Activated naive CD4-positive, alpha-beta T cell treated with anti-CD3 and anti-CD28 coated beads, Interleukin-2, amount 10 ng/mL, durations not matched to agents 7 days and 5 days (primary cell): ENCODE measurements around the gene NPTXR.
A peak's percentile ranks its signal among the peaks of the same experiment; 100 is the strongest.

Experiments
- CTCF ChIA-PET: fragments of 350-600 bp; sonication (Branson Sonifier 250); formaldehyde crosslinking; loops from one replicate; lab custom pipeline; 2021; ENCODE audit warnings: antibody characterized with exemption; lab: Charles Lee
- DNase-seq: peaks from one replicate; pipeline ENCODE4 v3.0.0-alpha.2; 2020
- H3K27ac Mint-ChIP-seq: one replicate; pipeline ENCODE4 v1.8.0; 2021; ENCODE audit warnings: mild to moderate bottlenecking, moderate library complexity, mixed read lengths
- H3K27me3 Mint-ChIP-seq: one replicate; pipeline ENCODE4 v1.8.0; 2021; ENCODE audit warnings: mild to moderate bottlenecking, mixed read lengths
- H3K36me3 Mint-ChIP-seq: one replicate; pipeline ENCODE4 v1.8.0; 2021; ENCODE audit warnings: mixed read lengths
- H3K4me1 Mint-ChIP-seq: one replicate; pipeline ENCODE4 v1.8.0; 2021; ENCODE audit warnings: mixed read lengths
- H3K4me3 Mint-ChIP-seq: one replicate; pipeline ENCODE4 v1.8.0; 2021; ENCODE audit warnings: mild to moderate bottlenecking, moderate library complexity, mixed read lengths
- H3K9me3 Mint-ChIP-seq: one replicate; pipeline ENCODE4 v1.8.0; 2021; ENCODE audit warnings: mixed read lengths

NPTXR gene

DNA sequence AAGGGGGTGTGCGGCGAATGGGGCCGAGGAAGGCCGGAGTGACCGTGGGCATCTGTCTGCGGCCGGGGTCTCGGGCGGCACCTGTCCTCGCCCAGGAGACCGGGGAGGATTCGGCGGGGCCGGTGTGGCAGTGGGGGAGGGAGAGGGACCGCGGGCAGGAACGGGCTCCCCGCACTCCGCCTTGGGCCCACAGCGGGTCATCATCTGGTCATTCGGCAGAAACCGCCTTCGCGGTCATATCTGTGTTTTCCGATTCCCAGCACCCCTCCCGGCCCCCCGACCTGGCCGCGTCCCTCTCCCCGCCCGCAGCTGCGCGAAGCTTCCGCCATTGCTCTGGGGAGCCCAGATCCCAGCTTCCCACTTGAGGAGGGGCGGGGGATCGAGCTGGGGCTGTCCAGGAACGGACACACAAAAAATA is 29.0 kb upstream of the NPTXR start:
- Mint-ChIP-seq H3K4me3 (peak overlapping the region; percentile 93), H3K36me3 (peaks cover 17% of the 10 kb centered on the region), H3K4me1 (peaks cover 53% of the 10 kb centered on the region), H3K9me3 (no peaks in the 10 kb centered on the region), H3K27ac (peak overlapping the region; percentile 83), H3K27me3 (peaks cover 36% of the 10 kb centered on the region)
- DNase-seq, result peak; percentile 39
- CTCF ChIA-PET, result interaction anchor here (1.5 to 1.8 kb wide), 2 partner anchors 80 to 128 kb away, joined by 3 to 4 read pairs; no protein-coding TSS in a partner anchor

- CTCF ChIA-PET, result interaction anchor here (1.0 to 3.6 kb wide), 6 partner anchors 80 to 271 kb away, joined by 3 to 81 read pairs (median 3); no protein-coding TSS in a partner anchor
- peak; percentile 94 for DNase-seq
- Mint-ChIP-seq H3K4me1 (peaks cover 53% of the 10 kb centered on the region), H3K27me3 (peaks cover 34% of the 10 kb centered on the region), H3K27ac (peak within 1 kb of the TSS; percentile 88), H3K36me3 (peaks cover 17% of the 10 kb centered on the region), H3K4me3 (peak within 1 kb of the TSS; percentile 93), H3K9me3 (no peaks in the 10 kb centered on the region)
These were observed 28.5 kb upstream of the NPTXR start, which contains the start of gene CBX6 for GRCh38 chr22:38872172-38872830. CBX6 (minus strand) TSS chr22:38872216; CDS start chr22:38872190, 26 bp downstream.

DNA sequence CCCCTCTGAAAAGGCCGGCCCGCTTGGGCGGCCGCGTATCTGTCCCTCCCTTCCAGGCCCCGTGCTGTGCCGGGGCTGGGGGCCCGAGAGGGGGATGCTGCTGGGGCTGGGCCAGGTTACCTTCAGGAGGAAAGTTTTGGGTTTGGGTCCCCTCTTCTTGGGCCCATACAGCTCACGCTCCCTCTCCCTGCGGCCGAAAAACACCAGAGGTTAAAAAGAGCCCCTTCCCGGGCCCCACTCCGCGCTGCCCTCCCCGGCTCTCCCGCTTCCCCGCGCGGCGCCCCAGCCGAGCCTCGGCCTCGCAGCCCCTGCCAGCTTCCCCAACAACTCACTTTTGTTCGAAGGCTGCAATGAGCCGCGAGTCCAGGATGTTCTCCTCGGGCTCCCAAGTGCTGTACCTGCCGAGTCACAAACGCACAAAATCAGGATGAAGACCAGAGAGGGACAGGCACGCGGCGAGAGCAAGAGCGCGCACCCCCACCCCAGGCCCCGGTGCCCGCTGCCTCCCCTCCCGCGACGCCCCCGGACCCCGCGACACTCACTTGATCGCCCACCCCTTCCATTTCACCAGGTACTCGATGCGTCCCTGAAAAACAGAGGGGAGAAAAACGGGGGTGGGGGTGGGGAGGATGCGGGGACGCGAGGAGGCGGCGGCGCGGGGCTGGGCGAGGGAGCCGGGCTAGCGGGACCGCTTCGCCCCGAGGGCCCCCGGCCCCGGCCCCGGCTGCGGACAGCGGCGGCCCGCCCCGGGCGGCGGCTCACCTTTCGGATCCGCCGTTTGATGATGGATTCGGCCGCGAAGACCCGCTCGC is 27.7 kb upstream of the NPTXR start:
- peak overlapping the region; percentile 88 for H3K27ac Mint-ChIP-seq
- H3K27me3 Mint-ChIP-seq, result peaks cover 34% of the 10 kb centered on the region
- DNase-seq, result peak; percentile 54
- CTCF ChIA-PET, result interaction anchor here (0.8 to 4.7 kb wide), 16 partner anchors 12 to 382 kb away, joined by 3 to 81 read pairs (median 4); no protein-coding TSS in a partner anchor
- H3K9me3 Mint-ChIP-seq, result no peaks in the 10 kb centered on the region
- H3K4me3 Mint-ChIP-seq, result peak overlapping the region; percentile 93
- peaks cover 17% of the 10 kb centered on the region for H3K36me3 Mint-ChIP-seq
- peaks cover 53% of the 10 kb centered on the region for H3K4me1 Mint-ChIP-seq

DNA sequence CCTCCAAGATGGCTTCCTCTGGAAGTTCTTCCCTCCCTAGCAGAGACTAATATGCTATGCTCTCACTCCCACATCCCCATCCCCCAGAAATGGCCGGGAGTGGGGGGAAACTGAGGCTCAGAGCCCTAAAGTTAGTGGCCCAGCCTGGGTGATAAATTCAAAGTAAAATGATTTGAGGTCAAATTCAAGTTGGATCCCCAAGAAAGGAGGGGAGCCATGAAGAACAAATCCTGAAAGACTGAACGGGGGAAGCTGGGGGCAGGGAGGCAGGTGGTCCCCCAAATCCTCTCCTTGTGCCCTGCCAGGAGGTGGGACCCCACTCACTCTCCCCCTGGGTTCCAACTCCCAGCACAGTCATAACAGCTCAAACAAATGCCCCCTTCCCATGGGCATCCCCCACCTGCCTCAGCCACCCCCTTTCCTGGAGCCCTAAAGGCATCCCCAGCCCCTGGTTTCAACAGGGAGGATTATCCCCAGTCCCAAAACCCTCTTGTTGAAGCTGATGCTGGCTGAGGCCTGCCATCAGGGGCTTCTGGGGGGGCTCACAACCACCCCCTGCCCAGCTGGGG is 27.0 kb upstream of the NPTXR start:
- H3K4me3 Mint-ChIP-seq, result peak overlapping the region; percentile 93
- H3K27ac Mint-ChIP-seq, result peak overlapping the region; percentile 88
- peaks cover 30% of the 10 kb centered on the region for H3K27me3 Mint-ChIP-seq
- CTCF ChIA-PET, result interaction anchor here (0.8 to 4.7 kb wide), 41 partner anchors 9 to 448 kb away, joined by 3 to 81 read pairs (median 5); partner anchors contain the start of genes CBX7, NPTXR and RPL3
- H3K4me1 Mint-ChIP-seq, result peaks cover 53% of the 10 kb centered on the region
- no peaks in the 10 kb centered on the region for H3K9me3 Mint-ChIP-seq
- peaks cover 17% of the 10 kb centered on the region for H3K36me3 Mint-ChIP-seq
- no peak for DNase-seq

DNA sequence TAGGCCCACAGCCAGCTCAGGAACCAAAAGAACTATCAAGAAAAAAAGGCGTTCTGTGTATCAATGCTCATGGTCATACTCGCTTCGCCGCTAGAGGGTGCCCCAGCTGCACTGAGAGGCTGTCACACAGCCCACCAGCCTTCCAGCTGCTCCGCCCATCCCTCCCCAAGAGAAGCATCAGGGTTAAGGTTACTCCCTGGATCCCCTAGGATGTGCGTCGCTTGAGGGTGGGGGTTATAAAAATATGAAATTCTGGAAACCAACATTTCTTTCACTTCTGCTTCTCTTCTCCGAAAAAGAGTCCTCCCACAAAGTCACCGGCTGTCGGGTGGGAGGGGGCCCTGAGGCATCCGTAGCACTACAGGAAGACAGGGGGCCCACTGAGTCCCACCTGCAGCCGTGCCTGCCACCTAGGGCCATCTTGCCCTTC is 26.5 kb upstream of the NPTXR start:
- Mint-ChIP-seq H3K27me3 (peaks cover 26% of the 10 kb centered on the region), H3K4me1 (peaks cover 53% of the 10 kb centered on the region), H3K36me3 (peaks cover 20% of the 10 kb centered on the region), H3K9me3 (no peaks in the 10 kb centered on the region), H3K27ac (peak overlapping the region; percentile 88), H3K4me3 (peak overlapping the region; percentile 93)
- peak; percentile 93 for DNase-seq
- CTCF ChIA-PET, result interaction anchor here (0.6 to 4.7 kb wide), 53 partner anchors 8 to 449 kb away, joined by 3 to 81 read pairs (median 5); partner anchors contain the start of genes APOBEC3C, CBX7, NPTXR and RPL3

- Mint-ChIP-seq H3K36me3 (peaks cover 20% of the 10 kb centered on the region), H3K4me1 (peaks cover 52% of the 10 kb centered on the region), H3K4me3 (no peak overlapping the region), H3K27me3 (peaks cover 19% of the 10 kb centered on the region), H3K27ac (no peak overlapping the region), H3K9me3 (no peaks in the 10 kb centered on the region)
- no peak for DNase-seq
- CTCF ChIA-PET, result interaction anchor here (0.6 to 4.7 kb wide), 55 partner anchors 8 to 450 kb away, joined by 3 to 81 read pairs (median 5); partner anchors contain the start of genes APOBEC3C, CBX7 and RPL3
These were observed 25.8 kb upstream of the NPTXR start for GRCh38 chr22:38869663-38870062.

GRCh38 chr22:38868886-38869381 is 25.1 kb upstream of the NPTXR start:
- Mint-ChIP-seq H3K4me3 (no peak overlapping the region), H3K9me3 (no peaks in the 10 kb centered on the region), H3K27ac (no peak overlapping the region), H3K4me1 (peaks cover 45% of the 10 kb centered on the region), H3K27me3 (peaks cover 14% of the 10 kb centered on the region), H3K36me3 (peaks cover 20% of the 10 kb centered on the region)
- DNase-seq, result peak; percentile 88
- CTCF ChIA-PET, result interaction anchor here (1.1 to 4.7 kb wide), 21 partner anchors 9 to 431 kb away, joined by 3 to 81 read pairs (median 7); no protein-coding TSS in a partner anchor

DNA sequence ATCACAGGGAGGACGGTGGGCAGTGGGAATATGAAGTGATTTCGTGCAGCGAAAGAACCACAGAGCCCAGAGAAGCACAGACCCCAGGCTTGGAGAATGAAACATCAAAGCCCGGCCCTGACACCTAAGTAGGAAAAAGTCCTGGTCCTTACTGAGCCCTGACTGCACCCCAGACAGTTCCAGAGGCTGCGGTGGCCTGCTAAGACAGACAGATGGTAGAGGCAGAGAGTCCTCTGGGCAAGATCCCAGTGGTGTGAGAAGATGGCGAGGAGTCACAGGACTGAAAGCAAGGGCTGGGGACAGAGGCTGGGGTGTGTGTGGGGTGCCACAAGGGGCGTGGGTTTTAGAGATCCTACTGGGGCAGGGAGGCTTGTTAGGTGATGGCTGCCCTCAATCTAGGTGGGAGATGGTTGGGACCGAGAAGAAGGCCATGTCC is 24.5 kb upstream of the NPTXR start:
- Mint-ChIP-seq H3K36me3 (peaks cover 20% of the 10 kb centered on the region), H3K9me3 (no peaks in the 10 kb centered on the region), H3K4me3 (no peak overlapping the region), H3K27me3 (peaks cover 11% of the 10 kb centered on the region), H3K4me1 (peaks cover 38% of the 10 kb centered on the region), H3K27ac (no peak overlapping the region)
- CTCF ChIA-PET, result interaction anchor here (1.1 to 4.7 kb wide), 12 partner anchors 8 to 286 kb away, joined by 3 to 81 read pairs (median 6); no protein-coding TSS in a partner anchor
- no peak for DNase-seq

- Mint-ChIP-seq H3K27me3 (peaks cover 5% of the 10 kb centered on the region), H3K9me3 (no peaks in the 10 kb centered on the region), H3K4me3 (no peak overlapping the region), H3K4me1 (peaks cover 34% of the 10 kb centered on the region), H3K27ac (peak overlapping the region; percentile 45), H3K36me3 (peaks cover 20% of the 10 kb centered on the region)
- CTCF ChIA-PET, result interaction anchor here (0.6 to 4.7 kb wide), 7 partner anchors 8 to 286 kb away, joined by 3 to 46 read pairs (median 4); no protein-coding TSS in a partner anchor
- no peak for DNase-seq
These were observed 23.9 kb upstream of the NPTXR start for GRCh38 chr22:38867471-38868285.

DNA sequence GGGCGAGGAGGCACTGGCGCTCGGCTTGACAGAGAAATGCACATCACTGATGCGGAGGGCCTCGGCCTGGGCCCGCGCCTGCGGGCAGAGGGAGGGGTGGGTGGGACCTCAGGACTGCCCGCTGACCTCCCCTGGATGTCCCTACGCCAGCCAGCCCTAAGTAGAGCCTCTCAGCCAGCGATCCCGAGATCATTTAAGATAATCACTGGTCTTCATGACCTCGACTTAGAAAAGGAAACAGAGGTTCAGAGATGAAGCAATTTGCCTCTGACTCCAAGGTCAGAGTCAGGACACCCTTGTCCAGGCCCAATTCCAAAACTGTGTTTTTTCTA is 23.3 kb upstream of the NPTXR start:
- peaks cover 30% of the 10 kb centered on the region for H3K4me1 Mint-ChIP-seq
- H3K27me3 Mint-ChIP-seq, result no peaks in the 10 kb centered on the region

DNA sequence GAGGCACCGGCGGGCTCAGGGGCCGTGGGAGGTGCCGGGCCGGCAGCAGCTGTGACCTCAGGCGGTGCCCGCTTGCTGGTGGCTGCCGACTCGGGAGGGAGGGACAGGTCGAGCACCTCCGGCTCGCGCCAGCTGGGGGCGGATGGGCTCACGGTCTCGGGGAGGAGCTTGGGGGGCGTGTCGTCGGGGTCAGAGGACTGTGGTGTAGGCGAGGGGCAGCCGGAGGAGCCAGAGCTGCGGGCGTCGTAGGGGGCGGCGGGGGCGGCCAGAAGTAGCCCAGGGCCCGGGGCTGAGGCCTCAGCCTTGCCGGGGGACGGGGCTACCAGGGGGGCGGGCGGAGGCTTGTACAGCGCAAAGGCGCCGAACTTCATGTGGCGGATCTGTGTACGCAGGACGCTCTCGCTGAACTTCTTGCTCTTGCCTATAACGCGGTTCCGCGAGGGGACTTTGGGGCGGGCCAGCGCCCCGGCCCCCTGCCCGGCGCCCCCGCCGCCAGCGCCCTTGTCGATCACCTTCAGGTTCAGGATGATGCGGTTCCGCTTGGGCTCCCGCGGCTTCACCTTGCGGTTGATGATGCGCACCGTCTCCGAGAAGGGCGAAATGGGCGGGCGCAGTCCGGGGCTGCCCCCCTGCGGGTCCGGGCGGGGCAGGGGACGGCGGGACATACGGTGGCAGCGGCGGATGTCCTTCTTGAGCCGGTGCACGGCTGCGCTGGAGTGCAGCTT is 22.7 kb upstream of the NPTXR start:
- CTCF ChIA-PET, result interaction anchor here (4.5 kb wide), 1 partner anchor 7 kb away, joined by 34 read pairs; no protein-coding TSS in a partner anchor
- no peak for DNase-seq
- no peak overlapping the region for H3K4me3 Mint-ChIP-seq
- peaks cover 30% of the 10 kb centered on the region for H3K4me1 Mint-ChIP-seq
- peaks cover 19% of the 10 kb centered on the region for H3K36me3 Mint-ChIP-seq
- H3K9me3 Mint-ChIP-seq, result no peaks in the 10 kb centered on the region
- no peak overlapping the region for H3K27ac Mint-ChIP-seq
- no peaks in the 10 kb centered on the region for H3K27me3 Mint-ChIP-seq

More for the DNA sequence above, 23.3 kb upstream of the NPTXR start:
- Mint-ChIP-seq H3K4me3 (no peak overlapping the region), H3K36me3 (peaks cover 20% of the 10 kb centered on the region), H3K27ac (no peak overlapping the region), H3K9me3 (no peaks in the 10 kb centered on the region)
- CTCF ChIA-PET, result interaction anchor here (4.5 to 4.7 kb wide), 2 partner anchors 7 to 105 kb away, joined by 34 to 46 read pairs; no protein-coding TSS in a partner anchor
- no peak for DNase-seq

GRCh38 chr22:38866024-38866398 is 22.2 kb upstream of the NPTXR start:
- Mint-ChIP-seq H3K36me3 (peaks cover 18% of the 10 kb centered on the region), H3K4me3 (no peak overlapping the region), H3K27me3 (no peaks in the 10 kb centered on the region), H3K4me1 (peaks cover 27% of the 10 kb centered on the region), H3K27ac (no peak overlapping the region), H3K9me3 (no peaks in the 10 kb centered on the region)
- DNase-seq, result no peak
- CTCF ChIA-PET, result no interaction called here
